Measurements from ENCODE around the gene NARS2.

NARS2 gene

DNA sequence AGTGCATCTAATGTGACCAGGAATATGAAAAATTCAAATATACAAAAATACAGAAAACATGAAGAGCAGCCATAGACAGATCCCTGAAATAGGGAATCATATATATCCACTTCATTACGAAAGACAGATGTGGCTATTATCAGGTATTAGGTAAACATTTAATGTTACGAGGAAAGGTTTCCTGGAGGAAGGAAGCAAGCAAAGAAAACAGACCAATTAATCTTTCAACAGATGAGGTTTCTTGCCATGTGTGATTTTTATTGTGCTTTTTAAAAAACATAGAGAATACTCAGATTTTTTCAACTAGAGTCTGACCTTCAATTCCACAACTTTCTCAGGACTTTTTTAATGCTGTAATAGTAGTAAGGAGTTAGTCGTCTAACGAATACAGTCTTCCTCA is 132.7 kb downstream of the NARS2 start:
- H3K4me3 ChIP-seq (ENCODE audit: low read depth, low read length): no peak overlapping the region
- TF ChIP-seq CTCF (IDR thresholded peaks at IDR 0.05; ENCODE audit: borderline replicate concordance, insufficient read depth, low read depth, low read length): no peak

GRCh38 chr11:78438298-78438975 is 136.2 kb downstream of the NARS2 start:
- TF ChIP-seq CTCF (IDR thresholded peaks at IDR 0.05; ENCODE audit: borderline replicate concordance, insufficient read depth, low read depth, low read length): no peak
- H3K4me3 ChIP-seq (ENCODE audit: low read depth, low read length): no peak overlapping the region

DNA sequence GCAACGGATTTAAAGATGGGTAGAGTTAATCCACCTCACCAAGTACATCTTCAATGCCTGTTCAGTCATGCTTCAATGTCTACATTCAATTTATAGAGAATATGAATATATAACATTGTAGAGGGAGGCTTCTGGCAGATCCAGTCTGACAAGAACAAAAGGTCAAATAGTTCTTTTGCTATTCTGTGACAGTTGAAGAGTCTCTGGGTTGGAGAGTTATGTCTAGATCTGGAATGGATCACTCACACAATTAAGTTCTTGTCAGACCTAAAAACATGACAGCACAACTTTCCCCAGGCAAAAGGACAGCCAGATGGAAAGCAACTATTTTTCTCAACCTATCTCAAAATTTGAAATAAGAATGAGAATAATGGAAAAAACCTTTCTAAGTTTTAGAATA is 141.7 kb downstream of the NARS2 start:
- no peak for TF ChIP-seq CTCF (IDR thresholded peaks at IDR 0.05; ENCODE audit: borderline replicate concordance, insufficient read depth, low read depth, low read length)
- no peak overlapping the region for H3K4me3 ChIP-seq (ENCODE audit: low read depth, low read length)

GRCh38 chr11:78432058-78432515 is 142.6 kb downstream of the NARS2 start:
- TF ChIP-seq CTCF (IDR thresholded peaks at IDR 0.05; ENCODE audit: borderline replicate concordance, insufficient read depth, low read depth, low read length): peak; percentile 41
- no peak overlapping the region for H3K4me3 ChIP-seq (ENCODE audit: low read depth, low read length)

DNA sequence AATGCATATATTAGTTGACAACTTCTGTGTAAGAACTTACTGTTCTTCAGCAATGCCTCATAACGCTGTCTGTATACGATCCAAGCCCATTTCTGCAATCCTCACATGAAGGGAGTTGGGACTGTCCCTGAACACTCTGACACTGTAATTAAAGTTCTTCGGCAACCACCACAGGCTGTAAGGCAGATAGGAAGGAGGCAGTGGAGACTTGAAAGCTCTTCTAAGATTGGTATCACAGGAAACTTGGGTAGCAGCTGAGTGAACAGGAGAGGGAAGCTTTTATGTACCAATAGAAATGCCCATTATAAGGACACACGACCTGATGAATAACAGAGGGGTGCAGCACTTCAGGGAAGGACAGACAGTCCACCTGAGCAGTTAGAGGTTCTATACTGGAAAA is 145.0 kb downstream of the NARS2 start:
- TF ChIP-seq CTCF (IDR thresholded peaks at IDR 0.05; ENCODE audit: borderline replicate concordance, insufficient read depth, low read depth, low read length): no peak
- H3K4me3 ChIP-seq (ENCODE audit: low read depth, low read length): no peak overlapping the region

GRCh38 chr11:78429209-78429608 is 145.5 kb downstream of the NARS2 start:
- H3K4me3 ChIP-seq (ENCODE audit: low read depth, low read length): no peak overlapping the region
- no peak for TF ChIP-seq CTCF (IDR thresholded peaks at IDR 0.05; ENCODE audit: borderline replicate concordance, insufficient read depth, low read depth, low read length)

- no peak for TF ChIP-seq CTCF (IDR thresholded peaks at IDR 0.05; ENCODE audit: borderline replicate concordance, insufficient read depth, low read depth, low read length)
Measured at GRCh38 chr11:78428773-78429172, 145.9 kb downstream of the NARS2 start.

More at GRCh38 chr11:78428773-78429172, 145.9 kb downstream of the NARS2 start:
- H3K4me3 ChIP-seq (ENCODE audit: low read depth, low read length): no peak overlapping the region
